Thoracic aorta (tissue), 2 donors: ENCODE results near the gene DCTPP1. TPM values are rescaled to one million over a fixed set of nuclear protein-coding genes. Genes with fewer than 3 reads are reported as not detected.

Experiments
- ATAC-seq: fragments of 150-250 bp; one replicate; pipeline ENCODE4 v1.8.0; 2017; ENCODE audit warnings: low read depth; ENCODE audit not compliant: insufficient number of reproducible peaks, low FRiP score
- DNase-seq: peaks from one replicate; pipeline ENCODE4 v3.0.0-alpha.2; 2020; ENCODE audit warnings: low spot score
- H3K27ac ChIP-seq, 2 donors: fragments of 200-600 bp; sonication (generic); 1 replicate in 1 of 2; 2 replicates in 1 of 2; pipeline ENCODE4 v1.5.1; 2016; ENCODE audit warnings: mild to moderate bottlenecking in 2 of 2, moderate library complexity in 2 of 2
- H3K27me3 ChIP-seq: fragments of 200-600 bp; sonication (generic); replicated peaks from 2 replicates; pipeline ENCODE4 v1.6.0; 2016; ENCODE audit warnings: mild to moderate bottlenecking; ENCODE audit not compliant: insufficient read depth
- H3K36me3 ChIP-seq: fragments of 200-600 bp; sonication (generic); one replicate; pipeline ENCODE4 v1.5.1; 2016
- H3K4me1 ChIP-seq, 2 donors: fragments of 200-600 bp; sonication (generic); 1 replicate in 1 of 2; 2 replicates in 1 of 2; pipeline versions ENCODE4 v1.5.1 to v1.6.0; 2016; ENCODE audit warnings: low read depth in 2 of 2, mild to moderate bottlenecking in 1 of 2; ENCODE audit not compliant: control insufficient read depth in 1 of 2
- H3K4me3 ChIP-seq: fragments of 200-600 bp; sonication (generic); 2 replicates; pipeline ENCODE4 v1.5.1; 2016; ENCODE audit warnings: mild to moderate bottlenecking
- H3K9me3 ChIP-seq: fragments of 200-600 bp; sonication (generic); 2 replicates; pipeline ENCODE4 v1.5.1; 2016
- total RNA-seq, 2 donors: library from RNA; depleted of rRNA; stranded (reverse); fragments of >200 nt; gene quantifications; one replicate each; pipeline versions ENCODE4 v1.1.0 to v1.2.3, GENCODE V29; 2016
- TF ChIP-seq, protein P1 (sequence below): fragments of 200-600 bp; sonication (generic); IDR thresholded peaks from one replicate; pipeline ENCODE4 v1.5.1; 2019; ENCODE audit warnings: antibody characterized with exemption

Gene DCTPP1
- total RNA-seq, 2 donors from 2014 or later, result 16.7 to 24.0 TPM

DNA sequence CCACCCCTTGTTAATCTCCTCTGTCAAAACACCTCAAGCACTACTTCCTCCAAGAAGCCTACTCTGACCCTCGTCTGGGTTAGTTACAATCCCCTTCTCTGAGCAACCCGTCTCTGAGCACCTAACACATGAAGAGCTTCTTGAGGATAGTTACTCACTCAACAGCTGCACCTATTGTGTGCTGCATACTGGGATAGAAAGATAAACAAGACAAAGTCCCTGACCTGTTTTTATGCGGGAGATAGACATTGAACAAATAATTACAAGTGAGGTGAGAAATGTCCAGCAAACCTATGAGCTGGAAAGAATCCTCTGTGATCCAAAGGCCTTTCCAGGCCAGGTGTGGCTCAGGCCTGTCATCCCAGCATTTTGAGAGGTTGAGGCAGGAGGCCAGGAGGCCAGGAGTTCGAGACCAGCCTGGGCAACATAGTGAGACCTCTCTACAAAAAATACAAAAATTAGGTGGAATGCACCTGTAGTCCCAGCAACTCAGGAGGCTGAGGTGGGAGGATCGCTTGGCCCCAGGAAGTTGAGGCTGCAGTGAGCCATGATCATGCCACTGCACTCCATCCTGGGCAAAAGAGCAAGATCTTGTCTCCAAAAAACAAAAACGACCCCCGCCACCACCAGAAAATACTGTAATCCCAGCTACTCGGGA is 27.9 kb downstream of the DCTPP1 start:
- DNase-seq (no peak), ATAC-seq (no peak)
- Histone ChIP-seq H3K4me1 (peaks cover 9 to 22% of the 10 kb centered on the region in 2 donors), H3K36me3 (peaks cover 8% of the 10 kb centered on the region), H3K27me3 (no peaks in the 10 kb centered on the region), H3K4me3 (no peak overlapping the region), H3K27ac (no peak overlapping the region), H3K9me3 (no peaks in the 10 kb centered on the region)
- TF ChIP-seq, protein P1, sequence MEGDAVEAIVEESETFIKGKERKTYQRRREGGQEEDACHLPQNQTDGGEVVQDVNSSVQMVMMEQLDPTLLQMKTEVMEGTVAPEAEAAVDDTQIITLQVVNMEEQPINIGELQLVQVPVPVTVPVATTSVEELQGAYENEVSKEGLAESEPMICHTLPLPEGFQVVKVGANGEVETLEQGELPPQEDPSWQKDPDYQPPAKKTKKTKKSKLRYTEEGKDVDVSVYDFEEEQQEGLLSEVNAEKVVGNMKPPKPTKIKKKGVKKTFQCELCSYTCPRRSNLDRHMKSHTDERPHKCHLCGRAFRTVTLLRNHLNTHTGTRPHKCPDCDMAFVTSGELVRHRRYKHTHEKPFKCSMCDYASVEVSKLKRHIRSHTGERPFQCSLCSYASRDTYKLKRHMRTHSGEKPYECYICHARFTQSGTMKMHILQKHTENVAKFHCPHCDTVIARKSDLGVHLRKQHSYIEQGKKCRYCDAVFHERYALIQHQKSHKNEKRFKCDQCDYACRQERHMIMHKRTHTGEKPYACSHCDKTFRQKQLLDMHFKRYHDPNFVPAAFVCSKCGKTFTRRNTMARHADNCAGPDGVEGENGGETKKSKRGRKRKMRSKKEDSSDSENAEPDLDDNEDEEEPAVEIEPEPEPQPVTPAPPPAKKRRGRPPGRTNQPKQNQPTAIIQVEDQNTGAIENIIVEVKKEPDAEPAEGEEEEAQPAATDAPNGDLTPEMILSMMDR, result no peak

DNA sequence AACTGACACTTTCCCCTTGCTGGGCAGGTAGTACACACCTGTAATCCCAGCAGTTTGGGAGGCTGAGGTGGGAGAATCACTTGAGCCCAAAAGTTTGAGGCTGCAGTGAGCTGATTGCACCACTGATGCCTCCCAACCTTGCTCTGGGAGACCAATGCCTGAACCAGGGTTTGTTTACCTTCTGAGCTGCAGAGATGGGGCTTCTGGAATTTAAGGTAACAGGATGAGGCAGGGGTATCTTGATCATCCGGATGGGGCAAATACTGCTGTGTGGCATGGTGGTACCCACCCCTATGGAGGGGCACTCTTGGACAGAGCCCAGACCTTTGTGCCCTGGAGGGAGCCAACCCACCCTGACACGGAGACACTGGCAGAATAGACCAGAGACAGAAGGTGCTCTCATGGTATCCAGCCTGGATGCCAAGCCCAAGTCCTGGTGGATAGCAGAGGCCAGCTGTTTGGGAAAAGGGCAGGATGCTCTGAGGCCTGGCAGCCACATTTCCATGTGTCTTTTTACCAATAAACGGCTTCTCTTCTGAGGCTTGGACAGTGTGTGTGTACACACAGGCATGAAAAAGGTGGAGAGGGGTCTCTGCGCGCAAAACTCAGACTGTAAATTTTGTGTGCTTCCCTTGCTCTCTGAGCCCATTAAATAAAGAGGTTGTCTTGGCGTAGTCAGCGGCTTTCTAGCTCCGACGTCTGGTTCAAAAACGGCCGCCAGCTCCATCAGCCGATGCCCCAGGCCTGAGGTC is 30.2 kb downstream of the DCTPP1 start:
- Histone ChIP-seq H3K27ac (peak overlapping the region; percentile 87 to 92), H3K36me3 (peaks cover 8% of the 10 kb centered on the region), H3K9me3 (no peaks in the 10 kb centered on the region), H3K27me3 (no peaks in the 10 kb centered on the region), H3K4me3 (peak overlapping the region; percentile 76), H3K4me1 (peaks cover 14 to 28% of the 10 kb centered on the region in 2 donors)
- ATAC-seq (no peak), DNase-seq (no peak)
- TF ChIP-seq, protein P1, result no peak

DNA sequence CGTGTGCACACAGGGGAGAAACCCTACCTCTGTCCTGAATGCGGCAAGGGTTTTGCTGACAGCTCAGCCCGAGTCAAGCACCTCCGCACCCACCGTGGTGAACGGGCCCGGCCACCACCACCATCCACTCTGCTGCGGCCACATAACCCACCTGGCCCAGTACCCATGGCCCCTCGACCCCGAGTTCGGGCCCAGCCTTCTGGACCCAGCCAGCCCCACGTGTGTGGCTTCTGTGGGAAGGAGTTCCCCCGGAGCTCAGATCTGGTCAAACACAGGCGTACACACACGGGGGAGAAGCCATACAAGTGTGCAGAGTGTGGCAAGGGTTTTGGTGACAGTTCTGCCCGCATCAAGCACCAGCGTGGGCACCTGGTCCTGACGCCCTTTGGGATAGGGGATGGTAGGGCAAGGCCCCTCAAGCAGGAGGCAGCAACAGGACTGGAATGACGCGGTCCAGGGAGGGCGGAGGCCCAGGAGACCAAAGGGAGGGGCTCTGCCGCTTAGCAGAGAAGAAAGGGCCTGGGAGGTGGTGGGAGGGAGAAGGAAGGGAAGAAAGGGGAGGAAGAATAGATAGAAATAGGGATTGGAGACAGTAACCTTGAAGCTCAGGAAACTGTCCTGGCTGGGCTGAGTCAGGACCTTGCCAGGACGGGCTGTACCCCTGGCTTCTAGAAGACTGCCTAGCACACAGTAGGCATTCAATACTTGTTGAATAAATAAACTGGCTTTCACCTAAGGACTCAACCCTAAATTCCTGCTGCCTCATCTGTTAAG is 31.0 kb downstream of the DCTPP1 start:
- H3K36me3 ChIP-seq, result peaks cover 8% of the 10 kb centered on the region
- DNase-seq, result no peak
- no peaks in the 10 kb centered on the region for H3K27me3 ChIP-seq
- H3K9me3 ChIP-seq, result no peaks in the 10 kb centered on the region
- H3K4me3 ChIP-seq, result no peak overlapping the region
- peak overlapping the region; percentile 87 to 92 for H3K27ac ChIP-seq
- TF ChIP-seq, protein P1, result no peak
- H3K4me1 ChIP-seq, result peaks cover 17 to 36% of the 10 kb centered on the region in 2 donors
- ATAC-seq, result no peak

DNA sequence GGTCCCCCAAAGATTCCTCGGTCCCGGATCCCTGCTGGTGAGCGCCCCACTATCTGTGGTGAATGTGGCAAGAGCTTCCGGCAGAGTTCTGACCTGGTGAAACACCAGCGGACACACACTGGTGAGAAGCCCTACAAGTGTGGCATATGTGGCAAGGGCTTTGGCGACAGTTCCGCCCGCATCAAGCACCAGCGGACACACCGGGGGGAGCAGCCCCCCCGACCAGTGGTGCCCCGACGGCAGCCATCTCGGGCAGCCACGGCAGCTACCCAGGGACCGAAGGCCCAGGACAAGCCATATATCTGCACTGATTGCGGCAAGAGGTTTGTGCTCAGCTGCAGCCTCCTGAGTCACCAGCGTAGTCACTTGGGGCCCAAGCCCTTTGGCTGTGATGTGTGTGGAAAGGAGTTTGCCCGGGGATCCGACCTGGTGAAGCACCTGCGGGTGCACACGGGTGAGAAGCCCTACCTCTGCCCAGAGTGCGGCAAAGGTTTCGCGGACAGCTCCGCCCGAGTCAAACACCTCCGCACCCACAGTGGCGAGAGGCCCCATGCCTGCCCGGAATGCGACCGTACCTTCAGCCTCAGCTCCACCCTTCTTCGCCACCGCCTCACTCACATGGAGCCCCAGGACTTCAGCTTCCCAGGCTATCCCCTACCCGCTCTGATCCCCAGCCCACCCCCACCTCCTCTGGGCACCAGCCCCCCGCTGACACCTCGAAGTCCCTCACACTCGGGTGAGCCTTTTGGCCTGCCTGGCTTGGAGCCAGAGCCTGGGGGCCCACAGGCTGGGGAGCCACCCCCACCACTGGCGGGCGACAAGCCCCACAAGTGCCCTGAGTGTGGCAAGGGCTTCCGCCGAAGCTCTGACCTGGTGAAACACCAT is 31.8 kb downstream of the DCTPP1 start:
- TF ChIP-seq, protein P1, result no peak
- no peak overlapping the region for H3K27ac ChIP-seq
- peaks cover 17 to 37% of the 10 kb centered on the region in 2 donors for H3K4me1 ChIP-seq
- H3K27me3 ChIP-seq, result no peaks in the 10 kb centered on the region
- DNase-seq (no peak), ATAC-seq (no peak)
- no peaks in the 10 kb centered on the region for H3K9me3 ChIP-seq
- peaks cover 8% of the 10 kb centered on the region for H3K36me3 ChIP-seq
- H3K4me3 ChIP-seq, result no peak overlapping the region
